HuH-7.5 (cell line): ENCODE results near the gene FIZ1.

Experiments used
- DNase-seq: peaks from one replicate; pipeline ENCODE4 v3.0.0; 2011; ENCODE audit warnings: low spot score

Gene FIZ1

GRCh38 chr19:55613930-55614710 is 14.8 kb upstream of the FIZ1 start:
- DNase-seq, result no peak

- no peak for DNase-seq
Observed at GRCh38 chr19:55613396-55613795, 14.1 kb upstream of the FIZ1 start.

GRCh38 chr19:55611983-55612645 is 12.8 kb upstream of the FIZ1 start:
- DNase-seq, result no peak

- no peak for DNase-seq
Observed at GRCh38 chr19:55611300-55611982, 12.1 kb upstream of the FIZ1 start.

GRCh38 chr19:55609326-55609725 is 10.0 kb upstream of the FIZ1 start:
- DNase-seq, result no peak

GRCh38 chr19:55606817-55607216 is 7.5 kb upstream of the FIZ1 start:
- DNase-seq, result no peak

GRCh38 chr19:55606471-55606787 is 7.1 kb upstream of the FIZ1 start:
- DNase-seq, result no peak

GRCh38 chr19:55605637-55606470 is 6.5 kb upstream of the FIZ1 start, which contains the start of gene ZNF865:
Gene ZNF865, plus strand, starts transcription at chr19:55605647. Its CDS starts 7,972 bp downstream, at chr19:55613619.
- peak; percentile 93 for DNase-seq

GRCh38 chr19:55605207-55605636 is 5.9 kb upstream of the FIZ1 start:
- peak; percentile 98 for DNase-seq

GRCh38 chr19:55603581-55604292 is 4.4 kb upstream of the FIZ1 start:
- DNase-seq, result no peak

- no peak for DNase-seq
Observed at GRCh38 chr19:55603115-55603514, 3.8 kb upstream of the FIZ1 start.

GRCh38 chr19:55602104-55603001 is 3.0 kb upstream of the FIZ1 start:
- no peak for DNase-seq

GRCh38 chr19:55601084-55601483 is 1.8 kb upstream of the FIZ1 start:
- DNase-seq, result no peak

GRCh38 chr19:55600662-55601028 is 1.3 kb upstream of the FIZ1 start:
- no peak for DNase-seq

- peak; percentile 95 for DNase-seq
Observed at GRCh38 chr19:55599842-55600661, 735 bp upstream of the FIZ1 start, which contains the start of gene ZNF524. Gene ZNF524, plus strand, starts transcription at chr19:55600288. Its CDS starts 1,825 bp downstream, at chr19:55602113.

- peak; percentile 95 for DNase-seq
Observed at GRCh38 chr19:55598719-55599467, 424 bp downstream of the FIZ1 start.

GRCh38 chr19:55598034-55598433 is 1.3 kb downstream of the FIZ1 start:
- DNase-seq, result no peak

GRCh38 chr19:55597501-55597921 is 1.8 kb downstream of the FIZ1 start:
- no peak for DNase-seq

GRCh38 chr19:55596304-55596703 is 3.0 kb downstream of the FIZ1 start:
- DNase-seq, result no peak
